Activated CD4-positive, CD25-positive, alpha-beta regulatory T cell treated with anti-CD3 and anti-CD28 coated beads, Interleukin-2, amount 50 U/mL, for 16 hours (primary cell): ENCODE measurements around the gene HOXC11.

Experiments
- DNase-seq: peaks from one replicate; pipeline ENCODE4 v3.0.0-alpha.2; 2020; ENCODE audit warnings: low read depth, low spot score

HOXC11 gene

GRCh38 chr12:54021432-54022013, 48.6 kb downstream of the HOXC11 start:
- no peak for DNase-seq

- no peak for DNase-seq
These were observed 50.3 kb downstream of the HOXC11 start for GRCh38 chr12:54022960-54023884.

- no peak for DNase-seq
These were observed 51.2 kb downstream of the HOXC11 start for GRCh38 chr12:54024127-54024526.

GRCh38 chr12:54024581-54025305, 51.8 kb downstream of the HOXC11 start:
- DNase-seq: no peak

- DNase-seq: no peak
These were observed 52.8 kb downstream of the HOXC11 start for GRCh38 chr12:54025499-54026405.

GRCh38 chr12:54026640-54027441, 53.9 kb downstream of the HOXC11 start:
- no peak for DNase-seq
